ENCODE results near the gene RNF157. TPM values are rescaled to one million over a fixed set of nuclear protein-coding genes. Genes with fewer than 3 reads are reported as not detected.

RNF157 gene
- polyA plus RNA-seq, 2 donors = 0.20 to 0.44 TPM

DNA sequence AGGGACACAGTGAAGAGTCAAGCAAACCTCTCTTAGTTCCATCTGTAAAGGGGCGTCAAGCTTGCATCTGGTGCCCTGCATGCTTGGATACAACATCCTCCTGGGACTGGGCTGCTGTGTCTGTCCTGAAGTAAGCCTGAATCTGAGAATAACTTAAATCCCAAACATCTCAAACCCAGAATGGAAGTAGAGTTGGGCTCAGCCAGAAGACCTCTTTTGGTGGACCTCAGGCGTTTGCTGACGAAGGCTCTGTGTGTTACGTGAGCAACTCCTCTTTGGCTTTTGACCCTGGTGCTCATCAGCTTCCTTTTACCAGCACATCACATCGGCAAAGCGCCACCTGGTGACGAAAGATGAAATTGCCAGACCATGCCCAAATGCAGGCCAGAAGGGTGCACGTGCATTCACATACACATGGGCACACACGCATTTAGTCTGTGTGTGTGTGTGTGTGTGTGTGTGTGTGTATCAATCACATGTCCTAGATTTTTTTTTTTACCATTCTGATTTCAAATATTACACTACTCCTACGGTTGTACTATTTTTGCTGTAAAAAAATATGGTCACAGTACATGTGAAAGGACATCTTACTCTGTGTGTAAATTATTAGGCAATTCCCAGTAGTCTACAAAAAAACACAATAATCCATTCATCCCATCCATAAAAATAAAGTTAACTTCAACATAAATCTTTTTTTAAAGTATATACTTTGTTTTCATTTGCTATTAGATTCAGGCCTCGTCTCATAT, 58.1 kb downstream of the RNF157 start:
- H3K27ac ChIP-seq (ENCODE audit: low read depth in 2 of 2, low read length in 1 of 2) = no peak overlapping the region
- 13 to 14% methylated on average over 11 of the region's 11 CpGs for WGBS, 2 donors

DNA sequence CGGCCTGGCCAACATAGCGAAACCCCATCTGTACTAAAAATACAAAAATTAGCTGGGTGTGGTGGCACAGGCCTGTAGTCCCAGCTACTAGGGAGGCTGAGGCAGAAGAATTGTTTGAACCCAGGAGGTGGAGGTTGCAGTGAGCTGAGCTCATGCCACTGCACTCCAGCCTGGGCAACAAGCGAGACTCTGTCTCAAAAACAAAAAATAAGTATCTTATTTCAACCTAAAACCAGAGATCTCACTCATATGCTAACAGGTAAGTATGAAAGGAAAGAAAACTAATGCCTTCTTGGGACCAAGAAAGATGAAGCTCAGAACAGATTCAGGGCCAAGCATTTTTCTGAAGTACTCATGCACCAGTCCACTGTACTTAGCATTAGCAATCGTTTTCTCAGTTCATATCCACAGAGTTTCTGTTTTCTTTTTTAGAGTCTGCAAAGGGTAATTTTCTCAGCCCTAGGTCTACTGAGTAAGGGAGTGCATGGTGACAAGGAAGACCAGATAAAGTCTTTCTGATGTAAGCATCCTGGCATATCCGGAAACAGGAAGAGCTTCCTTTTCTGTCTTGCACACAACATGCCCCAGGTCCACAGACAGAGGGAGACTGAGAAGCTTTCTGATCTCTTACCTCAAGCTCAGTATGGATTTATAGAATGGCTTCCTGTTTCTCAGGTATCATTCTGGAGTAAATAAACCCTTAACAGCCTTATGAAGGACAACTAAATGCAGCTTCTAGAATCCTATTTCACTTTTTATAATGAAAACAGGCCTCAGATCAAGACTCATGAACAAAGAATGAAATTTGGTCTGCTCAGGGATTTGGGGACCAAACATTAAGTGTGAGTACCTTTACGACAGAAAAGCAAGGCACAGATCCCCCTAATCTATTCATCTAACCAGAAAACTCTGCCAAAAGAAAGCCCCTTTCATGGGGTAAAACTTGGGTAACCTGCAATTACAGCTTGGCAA, 60.5 kb downstream of the RNF157 start:
- no peaks in the 10 kb centered on the region for H3K36me3 ChIP-seq (ENCODE audit: control insufficient read depth in 2 of 2, insufficient read depth in 2 of 2, low read length in 1 of 2)
- no peaks in the 10 kb centered on the region for H3K4me1 ChIP-seq (ENCODE audit: control insufficient read depth in 2 of 2, insufficient read depth in 2 of 2, low read length in 1 of 2)
- H3K27me3 ChIP-seq (ENCODE audit: control insufficient read depth in 1 of 2, insufficient read depth in 2 of 2, low read length in 2 of 2) = no peaks in the 10 kb centered on the region
- WGBS, 2 donors = 79 to 83% methylated on average over 6 of the region's 6 CpGs
- H3K9me3 ChIP-seq (ENCODE audit: control insufficient read depth in 2 of 2, insufficient read depth in 1 of 2, low read depth in 1 of 2, low read length in 1 of 2) = no peaks in the 10 kb centered on the region
- no peak overlapping the region for H3K27ac ChIP-seq (ENCODE audit: low read depth in 2 of 2, low read length in 1 of 2)
- H3K4me3 ChIP-seq (ENCODE audit: low read depth in 1 of 2, low read length in 2 of 2) = no peak overlapping the region

More for the DNA sequence above, 58.1 kb downstream of the RNF157 start:
- Histone ChIP-seq H3K4me1 (ENCODE audit: control insufficient read depth in 2 of 2, insufficient read depth in 2 of 2, low read length in 1 of 2) (no peaks in the 10 kb centered on the region), H3K27me3 (ENCODE audit: control insufficient read depth in 1 of 2, insufficient read depth in 2 of 2, low read length in 2 of 2) (no peaks in the 10 kb centered on the region), H3K9me3 (ENCODE audit: control insufficient read depth in 2 of 2, insufficient read depth in 1 of 2, low read depth in 1 of 2, low read length in 1 of 2) (no peaks in the 10 kb centered on the region), H3K36me3 (ENCODE audit: control insufficient read depth in 2 of 2, insufficient read depth in 2 of 2, low read length in 1 of 2) (no peaks in the 10 kb centered on the region), H3K4me3 (ENCODE audit: low read depth in 1 of 2, low read length in 2 of 2) (no peak overlapping the region)

DNA sequence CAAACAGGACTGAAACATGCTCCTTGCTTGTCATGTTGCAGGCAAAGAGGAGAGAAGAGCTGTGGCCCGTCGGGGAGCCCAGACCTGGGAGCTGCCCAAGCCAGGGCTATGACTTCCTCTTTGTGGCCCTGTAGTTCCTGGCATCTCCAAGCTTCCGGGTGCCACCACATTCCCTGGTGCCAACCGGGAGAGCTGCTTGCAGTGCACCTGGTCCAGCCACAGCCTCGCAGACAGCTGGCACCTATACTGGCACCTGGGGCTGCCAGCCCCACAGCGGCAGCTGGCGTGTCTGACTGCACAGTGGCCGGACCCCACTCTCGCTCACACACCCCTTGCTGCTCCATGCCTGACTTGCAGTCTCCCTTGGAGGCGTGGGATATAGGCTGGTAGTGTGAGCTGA, 62.2 kb downstream of the RNF157 start:
- no peak overlapping the region for H3K27ac ChIP-seq (ENCODE audit: low read depth in 2 of 2, low read length in 1 of 2)
- WGBS, 2 donors = 87 to 88% methylated on average over 10 of the region's 10 CpGs
- no peak overlapping the region for H3K4me3 ChIP-seq (ENCODE audit: low read depth in 1 of 2, low read length in 2 of 2)

DNA sequence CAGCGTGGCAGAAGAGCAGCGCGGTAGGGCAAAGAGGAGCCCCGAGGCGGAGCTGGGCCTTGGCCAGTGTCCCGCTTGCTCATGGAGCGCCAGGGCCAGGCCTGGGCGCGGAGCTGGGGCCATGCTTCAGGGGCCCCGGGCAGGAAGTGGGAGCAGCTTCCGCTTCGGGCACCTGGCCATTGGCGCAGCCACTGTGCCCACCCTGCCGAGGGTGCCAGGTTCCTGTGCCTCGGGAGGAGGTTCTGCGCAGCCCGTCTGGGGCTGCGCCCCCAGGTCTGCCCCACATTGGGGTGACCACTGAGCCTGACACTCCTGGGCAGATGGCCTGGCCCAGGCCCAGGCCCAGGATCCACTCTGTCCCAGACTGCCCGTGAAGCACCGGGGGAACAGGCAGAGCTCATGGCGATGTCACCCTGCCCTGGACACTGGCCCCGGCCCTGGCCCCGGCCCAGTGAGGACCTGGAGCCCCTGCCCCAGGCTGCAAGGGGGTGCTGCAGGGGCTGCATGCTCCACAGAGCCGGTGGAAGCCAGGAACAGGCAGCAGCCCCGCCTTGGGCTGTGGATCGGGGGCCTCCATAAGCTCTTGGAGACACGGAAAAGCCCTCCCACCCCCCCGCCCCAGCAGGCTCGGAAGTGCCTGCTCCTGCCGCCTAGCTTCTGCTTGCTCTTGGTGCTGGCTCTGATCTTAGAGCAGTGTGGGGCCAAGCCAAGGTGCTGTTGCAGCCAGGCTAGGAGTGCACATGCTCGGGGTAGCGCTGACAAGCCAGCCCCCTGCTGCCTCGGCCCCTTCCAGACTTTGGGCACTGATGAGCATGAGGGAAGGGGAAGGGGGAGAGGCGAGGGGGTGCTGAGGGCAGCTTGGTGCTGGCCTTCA, 63.4 kb downstream of the RNF157 start:
- Histone ChIP-seq H3K36me3 (ENCODE audit: control insufficient read depth in 2 of 2, insufficient read depth in 2 of 2, low read length in 1 of 2) (no peaks in the 10 kb centered on the region), H3K9me3 (ENCODE audit: control insufficient read depth in 2 of 2, insufficient read depth in 1 of 2, low read depth in 1 of 2, low read length in 1 of 2) (no peaks in the 10 kb centered on the region), H3K27ac (ENCODE audit: low read depth in 2 of 2, low read length in 1 of 2) (no peak overlapping the region), H3K4me3 (ENCODE audit: low read depth in 1 of 2, low read length in 2 of 2) (no peak overlapping the region), H3K4me1 (ENCODE audit: control insufficient read depth in 2 of 2, insufficient read depth in 2 of 2, low read length in 1 of 2) (no peaks in the 10 kb centered on the region), H3K27me3 (ENCODE audit: control insufficient read depth in 1 of 2, insufficient read depth in 2 of 2, low read length in 2 of 2) (no peaks in the 10 kb centered on the region)
- 93% methylated on average over 34 of the region's 34 CpGs for WGBS, 2 donors

More for the DNA sequence above, 62.2 kb downstream of the RNF157 start:
- Histone ChIP-seq H3K27me3 (ENCODE audit: control insufficient read depth in 1 of 2, insufficient read depth in 2 of 2, low read length in 2 of 2) (no peaks in the 10 kb centered on the region), H3K36me3 (ENCODE audit: control insufficient read depth in 2 of 2, insufficient read depth in 2 of 2, low read length in 1 of 2) (no peaks in the 10 kb centered on the region), H3K9me3 (ENCODE audit: control insufficient read depth in 2 of 2, insufficient read depth in 1 of 2, low read depth in 1 of 2, low read length in 1 of 2) (no peaks in the 10 kb centered on the region), H3K4me1 (ENCODE audit: control insufficient read depth in 2 of 2, insufficient read depth in 2 of 2, low read length in 1 of 2) (no peaks in the 10 kb centered on the region)

DNA sequence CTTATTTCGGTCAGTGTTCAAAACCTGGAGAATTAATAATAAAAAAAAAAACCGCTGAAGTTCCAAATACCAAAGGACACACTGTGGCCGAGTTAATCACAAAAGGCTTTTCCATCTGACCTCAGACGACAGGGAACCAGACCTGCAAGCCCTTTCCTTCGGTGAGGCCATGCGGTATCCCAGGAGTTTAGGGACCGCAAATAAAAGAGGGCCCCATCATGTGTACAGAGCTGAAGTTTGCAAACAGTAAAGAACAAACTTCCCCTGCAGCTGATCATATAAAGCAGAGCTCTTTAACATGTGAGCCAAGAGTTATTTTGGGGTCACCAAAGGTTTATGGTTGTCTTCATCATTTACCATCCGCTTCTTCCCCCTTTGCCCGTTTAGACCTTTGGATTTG, 66.3 kb downstream of the RNF157 start:
- no peaks in the 10 kb centered on the region for H3K4me1 ChIP-seq (ENCODE audit: control insufficient read depth in 2 of 2, insufficient read depth in 2 of 2, low read length in 1 of 2)
- H3K36me3 ChIP-seq (ENCODE audit: control insufficient read depth in 2 of 2, insufficient read depth in 2 of 2, low read length in 1 of 2) = no peaks in the 10 kb centered on the region
- no peaks in the 10 kb centered on the region for H3K9me3 ChIP-seq (ENCODE audit: control insufficient read depth in 2 of 2, insufficient read depth in 1 of 2, low read depth in 1 of 2, low read length in 1 of 2)
- no peak overlapping the region for H3K27ac ChIP-seq (ENCODE audit: low read depth in 2 of 2, low read length in 1 of 2)
- H3K27me3 ChIP-seq (ENCODE audit: control insufficient read depth in 1 of 2, insufficient read depth in 2 of 2, low read length in 2 of 2) = no peaks in the 10 kb centered on the region
- WGBS, 2 donors = 70 to 78% methylated on average over 9 of the region's 9 CpGs
- H3K4me3 ChIP-seq (ENCODE audit: low read depth in 1 of 2, low read length in 2 of 2) = no peak overlapping the region

DNA sequence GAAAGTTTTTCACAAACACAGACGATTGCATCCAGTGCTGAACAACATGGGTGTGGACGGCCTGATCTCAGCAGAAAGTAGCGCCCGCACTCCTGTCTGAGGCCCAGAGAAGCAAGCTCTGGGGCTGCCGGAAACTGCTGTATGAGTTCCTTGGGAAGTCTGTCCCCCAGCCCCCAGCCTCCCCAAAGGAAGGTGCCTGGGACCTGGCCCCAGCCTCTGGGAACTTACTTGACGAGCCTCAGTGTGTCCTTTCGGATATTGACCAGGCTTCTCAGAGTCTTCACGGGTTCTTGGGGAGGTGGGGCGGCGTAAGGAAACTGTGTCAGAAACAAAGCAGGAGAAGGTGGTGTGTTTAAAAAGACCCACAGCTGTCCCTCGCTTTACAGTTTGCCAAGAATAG, 66.8 kb downstream of the RNF157 start:
- Histone ChIP-seq H3K27me3 (ENCODE audit: control insufficient read depth in 1 of 2, insufficient read depth in 2 of 2, low read length in 2 of 2) (no peaks in the 10 kb centered on the region), H3K36me3 (ENCODE audit: control insufficient read depth in 2 of 2, insufficient read depth in 2 of 2, low read length in 1 of 2) (no peaks in the 10 kb centered on the region), H3K4me1 (ENCODE audit: control insufficient read depth in 2 of 2, insufficient read depth in 2 of 2, low read length in 1 of 2) (no peaks in the 10 kb centered on the region), H3K9me3 (ENCODE audit: control insufficient read depth in 2 of 2, insufficient read depth in 1 of 2, low read depth in 1 of 2, low read length in 1 of 2) (no peaks in the 10 kb centered on the region), H3K4me3 (ENCODE audit: low read depth in 1 of 2, low read length in 2 of 2) (no peak overlapping the region), H3K27ac (ENCODE audit: low read depth in 2 of 2, low read length in 1 of 2) (no peak overlapping the region)
- 90 to 93% methylated on average over 11 of the region's 11 CpGs for WGBS, 2 donors

DNA sequence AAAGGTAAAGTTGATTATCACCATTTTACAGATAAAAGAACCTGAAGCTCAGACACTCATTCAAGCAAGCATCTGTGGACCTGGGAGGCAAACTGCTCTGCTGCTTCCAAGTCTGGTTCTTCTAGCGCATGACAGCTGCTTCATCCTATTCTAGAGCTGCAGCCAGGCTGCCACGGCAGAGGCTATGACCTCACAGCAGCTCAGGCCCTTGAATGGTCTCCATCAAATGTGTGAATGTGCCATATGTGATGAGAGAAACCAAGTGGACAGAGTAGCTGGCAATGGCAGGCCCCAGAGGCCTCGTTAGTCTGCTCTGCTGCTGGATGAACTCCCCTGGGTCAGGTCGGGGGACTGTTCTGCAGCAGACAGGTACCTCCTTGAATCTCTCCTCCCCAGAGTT, 68.6 kb downstream of the RNF157 start:
- H3K9me3 ChIP-seq (ENCODE audit: control insufficient read depth in 2 of 2, insufficient read depth in 1 of 2, low read depth in 1 of 2, low read length in 1 of 2) = no peaks in the 10 kb centered on the region
- H3K27ac ChIP-seq (ENCODE audit: low read depth in 2 of 2, low read length in 1 of 2) = no peak overlapping the region
- H3K36me3 ChIP-seq (ENCODE audit: control insufficient read depth in 2 of 2, insufficient read depth in 2 of 2, low read length in 1 of 2) = no peaks in the 10 kb centered on the region
- no peaks in the 10 kb centered on the region for H3K4me1 ChIP-seq (ENCODE audit: control insufficient read depth in 2 of 2, insufficient read depth in 2 of 2, low read length in 1 of 2)
- H3K27me3 ChIP-seq (ENCODE audit: control insufficient read depth in 1 of 2, insufficient read depth in 2 of 2, low read length in 2 of 2) = no peaks in the 10 kb centered on the region
- H3K4me3 ChIP-seq (ENCODE audit: low read depth in 1 of 2, low read length in 2 of 2) = no peak overlapping the region
- WGBS, 2 donors = 85 to 92% methylated on average over 4 of the region's 4 CpGs

DNA sequence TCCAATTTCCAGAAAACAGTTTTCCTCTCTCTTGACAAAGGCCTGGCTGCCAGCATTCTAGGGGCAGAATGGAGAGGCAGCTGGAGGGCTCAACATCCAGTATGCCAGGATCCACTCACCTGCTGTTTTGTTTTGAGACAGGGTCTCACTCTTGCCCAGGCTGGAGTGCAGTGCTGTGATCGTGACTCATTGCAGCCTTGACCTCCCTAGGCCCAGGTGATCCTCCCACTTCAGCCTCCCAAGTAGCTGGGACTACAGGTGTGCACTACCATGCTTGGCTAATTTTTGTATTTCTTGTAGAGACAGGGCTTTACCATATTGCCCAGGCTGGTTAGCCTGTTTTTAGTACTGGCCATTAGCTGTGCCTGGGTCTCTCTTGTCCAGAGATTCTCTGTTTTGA, 70.2 kb downstream of the RNF157 start:
- Histone ChIP-seq H3K4me1 (ENCODE audit: control insufficient read depth in 2 of 2, insufficient read depth in 2 of 2, low read length in 1 of 2) (no peaks in the 10 kb centered on the region), H3K27ac (ENCODE audit: low read depth in 2 of 2, low read length in 1 of 2) (no peak overlapping the region), H3K27me3 (ENCODE audit: control insufficient read depth in 1 of 2, insufficient read depth in 2 of 2, low read length in 2 of 2) (no peaks in the 10 kb centered on the region), H3K4me3 (ENCODE audit: low read depth in 1 of 2, low read length in 2 of 2) (no peak overlapping the region), H3K36me3 (ENCODE audit: control insufficient read depth in 2 of 2, insufficient read depth in 2 of 2, low read length in 1 of 2) (no peaks in the 10 kb centered on the region), H3K9me3 (ENCODE audit: control insufficient read depth in 2 of 2, insufficient read depth in 1 of 2, low read depth in 1 of 2, low read length in 1 of 2) (no peaks in the 10 kb centered on the region)
- 96 to 98% methylated on average over 1 of the region's 1 CpG for WGBS, 2 donors

DNA sequence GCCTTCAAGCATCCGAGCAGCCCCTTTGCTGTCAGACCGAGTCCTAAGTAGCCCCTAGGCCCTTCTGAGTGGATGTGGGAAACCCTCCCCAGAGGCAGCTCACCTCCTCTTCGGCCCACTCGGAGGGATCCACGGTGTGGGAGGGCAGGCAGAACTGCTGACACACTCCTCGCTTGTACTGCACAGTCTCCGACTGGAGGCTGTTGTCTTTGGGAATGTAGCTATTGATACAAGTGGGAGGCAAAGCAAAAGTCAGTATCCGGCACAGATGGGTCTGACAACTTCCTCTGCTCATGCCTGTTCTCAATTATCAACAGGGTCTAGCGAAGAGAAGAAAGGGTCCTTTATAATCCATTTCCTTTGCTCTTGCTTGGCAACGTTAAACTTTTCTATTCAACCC, 73.4 kb downstream of the RNF157 start:
- no peaks in the 10 kb centered on the region for H3K4me1 ChIP-seq (ENCODE audit: control insufficient read depth in 2 of 2, insufficient read depth in 2 of 2, low read length in 1 of 2)
- H3K4me3 ChIP-seq (ENCODE audit: low read depth in 1 of 2, low read length in 2 of 2) = no peak overlapping the region
- no peaks in the 10 kb centered on the region for H3K27me3 ChIP-seq (ENCODE audit: control insufficient read depth in 1 of 2, insufficient read depth in 2 of 2, low read length in 2 of 2)
- no peaks in the 10 kb centered on the region for H3K9me3 ChIP-seq (ENCODE audit: control insufficient read depth in 2 of 2, insufficient read depth in 1 of 2, low read depth in 1 of 2, low read length in 1 of 2)
- 92 to 93% methylated on average over 10 of the region's 10 CpGs for WGBS, 2 donors
- H3K36me3 ChIP-seq (ENCODE audit: control insufficient read depth in 2 of 2, insufficient read depth in 2 of 2, low read length in 1 of 2) = no peaks in the 10 kb centered on the region
- H3K27ac ChIP-seq (ENCODE audit: low read depth in 2 of 2, low read length in 1 of 2) = no peak overlapping the region
